Retinal pigment epithelial cell (primary cell): ENCODE results near the gene TBC1D22A.

ENCODE experiments used
- DNase-seq: peaks from one replicate; pipeline ENCODE4 v3.0.0-alpha.2; 2010; ENCODE audit warnings: low read depth
- H3K4me3 ChIP-seq: 2 replicates; pipeline ENCODE4 v1.5.1; 2011; ENCODE audit warnings: mild to moderate bottlenecking, low read length, control low read depth, moderate library complexity
- CTCF ChIP-seq: conservative IDR thresholded peaks from 2 replicates; pipeline ENCODE4 v1.5.1; 2011; ENCODE audit warnings: low read depth, low read length, control low read depth, inconsistent platforms

The TBC1D22A gene

GRCh38 chr22:46846832-46847355 lies 84.4 kb downstream of the TBC1D22A start:
- no peak overlapping the region for H3K4me3 ChIP-seq
- no peak for TF ChIP-seq CTCF
- no peak for DNase-seq

GRCh38 chr22:46848197-46848596 lies 85.7 kb downstream of the TBC1D22A start:
- TF ChIP-seq CTCF = no peak
- no peak overlapping the region for H3K4me3 ChIP-seq
- DNase-seq = no peak

GRCh38 chr22:46849101-46849500 lies 86.7 kb downstream of the TBC1D22A start:
- no peak for TF ChIP-seq CTCF
- no peak overlapping the region for H3K4me3 ChIP-seq
- DNase-seq = no peak

- no peak for TF ChIP-seq CTCF
These were observed 87.5 kb downstream of the TBC1D22A start for GRCh38 chr22:46849951-46850350.

GRCh38 chr22:46851311-46851710 lies 88.9 kb downstream of the TBC1D22A start:
- DNase-seq = no peak

More at GRCh38 chr22:46849951-46850350, 87.5 kb downstream of the TBC1D22A start:
- DNase-seq = no peak
- no peak overlapping the region for H3K4me3 ChIP-seq

GRCh38 chr22:46851941-46852340 lies 89.5 kb downstream of the TBC1D22A start:
- H3K4me3 ChIP-seq = no peak overlapping the region
- DNase-seq = no peak
- TF ChIP-seq CTCF = no peak

More at GRCh38 chr22:46851311-46851710, 88.9 kb downstream of the TBC1D22A start:
- TF ChIP-seq CTCF = no peak
- no peak overlapping the region for H3K4me3 ChIP-seq

- no peak for TF ChIP-seq CTCF
- DNase-seq = no peak
- no peak overlapping the region for H3K4me3 ChIP-seq
These were observed 90.3 kb downstream of the TBC1D22A start for GRCh38 chr22:46852771-46853170.
